Gastroesophageal sphincter (tissue), 3 donors: ENCODE measurements around the gene OR4D11.

Experiments used
- CTCF ChIP-seq, 4 experiments: fragments of 200-600 bp in 2 of 4; fragments of 450-650 bp in 2 of 4; sonication (generic) in 1 of 4; IDR thresholded peaks; one replicate each; pipeline ENCODE4 v1.5.1; 2017 to 2019; ENCODE audit warnings: antibody characterized with exemption in 4 of 4, mild to moderate bottlenecking in 2 of 4, moderate library complexity in 2 of 4
- EP300 ChIP-seq: sonication (generic); formaldehyde crosslinking; IDR thresholded peaks from one replicate; pipeline ENCODE4 v1.6.1; 2017; ENCODE audit warnings: antibody characterized with exemption, mild to moderate bottlenecking

GRCh38 chr11:59548309-59548656 is 44.9 kb downstream of the OR4D11 start:
- no peak for TF ChIP-seq CTCF (IDR thresholded peaks at IDR 0.05)
- no peak for TF ChIP-seq EP300
